ENCODE results near the gene GP2.

Gene GP2

DNA sequence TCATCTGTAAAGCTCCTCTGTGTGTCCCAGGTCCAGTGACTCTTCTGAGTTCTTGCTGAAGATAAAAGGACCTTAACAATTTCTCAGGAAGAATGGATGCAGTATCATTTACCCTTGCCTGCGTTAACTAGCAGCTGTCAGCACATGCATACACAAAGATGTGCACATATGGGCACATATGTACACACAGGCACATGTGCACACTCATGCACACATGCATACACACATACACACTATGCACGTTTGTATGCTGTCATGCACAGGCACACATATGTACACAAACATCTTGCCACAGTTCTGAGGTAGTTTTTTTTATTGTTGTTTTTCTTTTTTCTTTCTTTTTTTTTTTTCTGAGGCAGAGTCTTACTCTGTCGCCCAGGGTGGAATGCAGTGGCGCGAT, 24.9 kb downstream of the GP2 start:
- no peak for DNase-seq

DNA sequence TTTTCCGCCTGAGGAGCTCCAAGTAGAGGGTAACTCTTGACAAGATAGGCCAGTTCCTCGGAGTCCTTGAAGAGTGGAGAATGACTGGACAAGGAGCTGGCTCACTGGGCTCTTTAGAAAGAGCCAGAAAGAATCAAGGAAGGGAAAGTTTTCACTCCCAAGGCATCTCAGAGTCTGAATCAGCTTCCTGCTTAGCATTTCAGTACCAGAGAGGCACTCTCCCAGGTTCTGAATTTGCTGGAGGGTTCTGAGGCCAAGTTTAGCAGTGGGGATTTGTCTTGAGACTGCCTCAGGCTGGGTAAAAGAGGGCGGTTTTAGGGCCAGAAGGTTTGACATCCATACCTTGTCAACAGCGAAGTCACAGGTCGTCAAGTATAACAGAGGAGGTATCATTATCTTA, 25.5 kb downstream of the GP2 start:
- DNase-seq = no peak

DNA sequence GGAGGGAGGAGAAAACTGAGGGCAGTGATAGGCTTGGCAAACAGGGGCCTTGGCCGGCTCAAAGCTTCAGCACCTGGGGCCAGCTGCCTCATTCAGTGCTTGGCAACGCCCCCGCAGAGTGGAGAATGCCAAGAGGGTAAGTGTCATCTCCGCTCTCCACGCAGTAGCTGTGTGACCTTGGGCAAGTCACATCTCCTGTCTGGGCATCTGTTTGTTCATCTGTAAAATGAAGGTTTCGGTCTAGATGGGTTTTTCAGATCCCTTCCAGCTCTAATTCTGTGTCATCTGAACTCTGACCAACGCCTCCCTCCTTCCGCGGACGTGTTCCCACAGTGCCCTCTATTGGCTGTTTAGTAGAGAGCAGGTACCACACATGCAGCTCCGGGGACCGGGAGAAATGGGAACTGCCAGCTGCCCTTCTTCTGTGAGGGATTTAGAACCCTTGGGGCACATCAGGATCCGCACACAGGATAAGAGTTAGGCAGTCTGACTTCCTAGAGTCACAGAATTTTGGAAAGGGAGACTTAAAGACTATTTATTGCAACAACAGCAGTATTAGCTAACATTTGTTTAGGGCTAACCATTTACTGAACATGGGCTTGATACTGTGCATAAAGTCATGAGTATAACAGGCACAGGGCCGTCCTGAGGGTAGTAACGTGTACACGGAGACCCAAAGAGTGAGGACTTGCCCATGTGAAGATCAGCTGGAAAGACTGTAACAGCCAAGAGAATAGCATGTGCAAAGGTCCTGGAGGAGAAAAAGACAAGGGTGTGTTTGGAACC, 26.8 kb downstream of the GP2 start:
- peak; percentile 47 to 72 for DNase-seq

DNA sequence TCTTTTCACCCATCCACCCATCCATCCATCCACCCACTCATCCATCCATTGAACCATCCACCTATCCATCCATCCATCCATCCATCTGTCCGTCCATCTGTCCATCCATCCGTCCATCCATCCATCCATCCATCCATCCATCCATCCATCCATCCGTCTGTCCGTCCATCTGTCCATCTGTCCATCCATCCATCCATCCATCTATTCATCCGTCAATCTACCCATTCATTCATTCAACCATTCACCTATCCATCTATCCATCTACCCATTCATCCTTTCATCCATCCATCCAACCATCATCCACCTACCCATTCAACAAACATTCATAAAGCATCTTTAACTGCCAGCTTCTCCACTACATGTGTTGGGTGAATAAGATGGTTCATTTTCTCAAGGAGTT, 28.9 kb downstream of the GP2 start:
- no peak for DNase-seq

DNA sequence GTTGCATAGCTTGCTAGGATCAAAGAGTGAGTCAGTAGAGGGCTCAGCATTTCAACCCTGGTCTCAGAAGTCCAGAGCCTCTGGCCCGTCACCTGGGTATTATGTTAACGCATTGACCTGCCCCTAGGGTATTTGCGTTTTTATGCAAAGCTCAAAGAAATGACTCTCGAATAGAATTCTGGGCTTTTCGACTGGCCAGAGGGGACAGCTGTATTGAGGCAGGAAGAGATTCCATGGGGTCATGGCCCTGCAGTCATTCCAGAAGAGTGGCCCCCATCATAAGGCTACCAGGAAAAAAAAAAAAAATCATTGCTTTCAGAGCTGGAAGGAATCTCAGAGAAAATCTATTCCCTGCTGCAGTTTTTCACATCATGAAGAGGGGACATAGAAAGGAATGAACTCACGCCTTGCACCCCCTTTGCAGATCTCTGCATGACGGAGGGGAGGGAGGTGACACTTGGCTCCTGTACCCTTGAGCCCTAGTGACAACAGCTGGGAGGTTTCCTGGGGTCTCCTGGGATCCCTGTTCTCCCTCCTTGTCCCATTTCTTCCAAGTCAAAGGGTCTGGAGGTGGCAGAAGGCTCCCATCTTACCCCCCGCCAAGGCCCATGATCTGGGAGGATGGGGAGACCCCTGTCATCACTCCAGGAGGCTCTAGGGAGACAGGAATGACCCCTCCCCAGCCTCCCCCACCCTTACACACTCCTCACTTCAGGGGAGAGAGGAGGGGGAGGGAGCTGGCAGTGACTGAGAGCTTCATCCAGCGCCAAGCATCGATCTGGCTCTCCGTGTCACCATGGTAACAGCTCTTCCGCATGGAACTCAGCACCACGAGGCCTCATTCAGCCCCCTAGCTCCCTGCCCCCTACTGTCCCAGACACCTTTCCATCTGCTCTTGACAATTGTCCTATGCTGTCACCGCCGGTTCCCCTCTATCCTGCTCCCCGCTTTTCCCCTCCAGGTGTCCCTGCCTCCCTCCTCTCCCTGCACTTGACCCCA, 35.8 kb downstream of the GP2 start:
- no peak for DNase-seq

DNA sequence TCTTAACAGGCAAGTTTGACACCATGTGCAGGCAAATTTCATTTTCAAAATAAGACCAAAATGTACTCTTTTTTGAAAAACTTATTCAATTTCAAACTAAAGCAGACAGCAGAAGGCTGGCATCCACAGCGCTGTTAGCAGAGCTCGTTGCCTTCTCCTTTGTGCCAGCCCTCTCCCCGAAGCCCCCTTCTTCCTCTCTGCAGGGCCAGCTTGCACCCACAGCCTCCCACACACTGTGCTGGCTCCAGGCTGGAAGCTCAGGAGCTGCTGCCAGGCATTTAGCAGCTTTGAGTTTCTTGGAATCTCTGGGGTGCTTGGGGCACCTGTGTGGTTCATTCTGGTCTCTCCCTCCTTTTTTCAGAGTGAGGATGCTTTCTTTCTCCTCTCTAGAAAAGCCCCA, 37.7 kb downstream of the GP2 start:
- DNase-seq = no peak

DNA sequence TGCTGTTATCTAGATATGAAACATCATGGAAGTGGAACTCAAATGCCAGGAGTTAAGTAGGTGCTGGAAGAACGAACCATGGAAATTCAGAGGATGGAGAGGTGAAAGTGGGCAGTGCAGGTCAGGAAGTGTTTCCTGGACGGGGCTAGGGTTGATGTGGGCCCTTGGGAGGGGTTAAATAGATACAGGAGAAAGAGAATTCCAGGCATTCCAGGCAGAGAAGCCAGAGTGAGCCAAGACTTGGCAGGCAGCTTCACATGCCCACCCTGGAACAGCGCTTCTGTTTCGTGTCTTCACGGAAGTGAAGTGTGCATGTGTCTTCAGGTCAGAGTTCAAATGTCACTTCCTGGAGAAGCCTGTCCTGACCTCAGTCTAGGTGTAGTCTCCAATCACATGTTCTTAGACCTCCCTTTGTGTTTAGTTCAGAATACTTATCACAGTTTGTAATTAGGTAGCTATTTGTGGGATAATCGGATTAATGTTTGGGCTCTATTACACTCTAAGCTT, 41.3 kb downstream of the GP2 start:
- DNase-seq = no peak

DNA sequence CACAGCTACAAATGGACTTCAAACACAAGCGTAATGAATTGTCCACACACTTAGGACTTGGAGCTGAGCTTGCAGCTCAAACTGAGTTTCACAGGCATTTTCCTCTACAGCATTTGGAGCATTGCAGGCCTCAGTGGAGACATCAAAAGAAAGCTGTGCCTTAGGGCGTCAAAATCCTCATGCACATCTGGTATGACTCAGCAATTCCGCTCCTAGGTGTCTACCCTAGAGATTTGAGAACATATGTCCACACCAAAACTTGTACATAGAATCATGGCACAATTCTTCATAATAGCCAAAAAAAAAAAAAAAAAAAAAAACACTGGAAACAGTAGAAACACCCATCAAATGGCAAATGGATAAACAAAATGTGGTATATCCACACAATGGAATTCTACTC, 47.1 kb downstream of the GP2 start:
- DNase-seq = no peak

DNA sequence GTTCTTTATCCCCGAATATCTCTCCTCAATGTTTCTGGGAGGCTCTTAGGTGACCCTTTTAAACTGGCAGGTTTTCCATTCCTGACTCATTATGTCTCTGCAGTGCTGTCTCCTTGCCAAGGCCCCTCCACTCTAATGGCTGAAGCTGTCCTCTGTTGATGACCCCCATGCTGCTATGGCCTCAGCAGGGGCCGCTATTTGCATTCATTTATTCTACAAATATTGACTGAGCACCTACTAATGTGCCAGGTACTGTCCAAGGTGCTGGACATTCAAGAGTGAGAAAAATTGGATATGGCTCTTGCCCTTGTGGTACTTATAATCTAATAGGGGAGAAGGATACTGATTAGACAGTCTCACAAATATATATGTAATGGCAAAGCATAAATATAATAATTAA, 55.4 kb downstream of the GP2 start:
- DNase-seq = no peak

DNA sequence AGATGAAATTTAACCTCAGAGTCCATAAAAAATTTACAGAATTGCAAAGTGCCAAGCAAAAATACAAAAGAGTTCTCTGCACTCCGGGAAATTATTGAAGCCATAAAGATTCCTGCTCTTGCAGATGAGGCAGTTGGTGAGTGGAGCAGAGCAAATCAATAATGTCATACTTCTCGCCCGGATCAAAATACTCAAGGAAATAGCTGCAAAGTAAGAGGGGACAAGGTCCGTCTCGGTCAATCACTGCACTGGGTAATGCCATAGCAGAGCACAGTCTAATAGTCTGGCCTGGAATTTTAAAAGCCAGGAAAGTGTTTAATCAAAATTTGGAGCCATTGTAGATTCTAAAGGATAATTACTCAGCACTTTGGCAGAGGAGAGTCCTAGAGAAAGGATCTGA, 58.9 kb downstream of the GP2 start:
- no peak for DNase-seq

DNA sequence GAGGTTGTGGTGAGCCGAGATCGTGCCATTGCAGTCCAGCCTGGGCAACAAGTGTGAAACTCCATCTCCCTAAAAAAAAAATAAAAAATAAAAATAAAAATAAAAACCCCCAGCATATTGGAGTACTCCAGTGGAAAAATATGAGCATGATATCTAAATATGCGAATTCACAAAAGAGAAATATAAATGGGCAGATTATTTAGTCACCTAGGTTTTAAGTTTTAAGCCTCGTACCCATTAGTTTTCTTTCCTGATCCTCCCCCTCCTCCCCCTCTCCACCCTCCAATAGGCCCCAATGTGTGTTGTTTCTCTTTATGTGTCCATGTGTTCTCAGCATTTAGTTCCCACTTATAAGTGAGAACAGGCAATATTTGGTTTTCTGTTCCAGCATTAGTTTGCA, 62.3 kb downstream of the GP2 start:
- no peak for DNase-seq

DNA sequence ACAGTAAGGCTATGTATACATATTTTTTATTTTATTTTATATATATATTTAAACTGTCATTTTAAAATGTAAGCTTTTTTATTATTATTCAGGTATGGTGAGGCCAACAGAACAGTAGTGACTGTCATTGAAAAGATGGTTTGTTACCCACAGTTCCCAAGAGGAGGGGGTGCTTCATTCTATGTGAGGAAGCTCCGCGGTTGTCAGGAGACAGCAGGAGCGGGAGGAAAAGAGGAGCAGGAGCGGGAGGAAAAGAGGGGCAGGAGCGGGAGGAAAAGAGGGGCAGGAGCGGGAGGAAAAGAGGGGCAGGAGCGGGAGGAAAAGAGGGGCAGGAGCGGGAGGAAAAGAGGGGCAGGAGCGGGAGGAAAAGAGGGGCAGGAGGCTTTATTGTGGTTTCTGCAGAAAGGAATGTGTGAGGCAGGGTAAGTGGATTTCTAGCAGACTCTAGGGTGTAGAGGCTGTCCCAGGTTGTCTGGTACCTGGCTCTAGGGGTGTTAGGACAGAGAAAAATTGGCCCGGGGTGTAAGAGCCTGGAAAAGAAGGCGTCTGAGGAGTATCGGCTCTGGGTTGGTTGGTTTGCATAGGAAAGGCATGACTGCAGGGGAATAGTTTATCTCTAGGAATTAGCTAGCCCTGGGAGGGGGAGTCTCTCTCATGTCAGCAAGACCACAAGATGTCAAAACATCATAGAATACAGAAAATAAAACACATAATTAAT, 64.0 kb downstream of the GP2 start:
- no peak for DNase-seq

DNA sequence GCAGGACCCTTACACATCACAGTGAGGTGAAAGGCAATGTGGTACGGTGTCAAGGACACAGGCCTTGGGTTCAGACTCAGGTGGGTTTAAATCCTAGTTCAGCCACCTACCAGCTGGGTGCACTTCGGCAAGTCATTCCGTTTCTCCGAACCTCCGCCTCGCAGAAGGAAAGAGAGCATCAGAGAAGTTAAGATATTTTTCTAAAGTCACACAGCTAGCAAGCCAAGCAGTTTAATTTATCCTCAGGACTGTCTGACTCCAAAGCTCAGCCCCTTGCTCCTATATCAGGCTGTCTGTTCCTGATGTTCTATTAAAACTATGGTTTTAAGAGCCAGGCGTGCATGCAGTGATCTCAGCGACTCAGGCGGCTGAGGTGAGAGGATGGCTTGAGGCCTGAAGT, 65.1 kb downstream of the GP2 start:
- no peak for DNase-seq

DNA sequence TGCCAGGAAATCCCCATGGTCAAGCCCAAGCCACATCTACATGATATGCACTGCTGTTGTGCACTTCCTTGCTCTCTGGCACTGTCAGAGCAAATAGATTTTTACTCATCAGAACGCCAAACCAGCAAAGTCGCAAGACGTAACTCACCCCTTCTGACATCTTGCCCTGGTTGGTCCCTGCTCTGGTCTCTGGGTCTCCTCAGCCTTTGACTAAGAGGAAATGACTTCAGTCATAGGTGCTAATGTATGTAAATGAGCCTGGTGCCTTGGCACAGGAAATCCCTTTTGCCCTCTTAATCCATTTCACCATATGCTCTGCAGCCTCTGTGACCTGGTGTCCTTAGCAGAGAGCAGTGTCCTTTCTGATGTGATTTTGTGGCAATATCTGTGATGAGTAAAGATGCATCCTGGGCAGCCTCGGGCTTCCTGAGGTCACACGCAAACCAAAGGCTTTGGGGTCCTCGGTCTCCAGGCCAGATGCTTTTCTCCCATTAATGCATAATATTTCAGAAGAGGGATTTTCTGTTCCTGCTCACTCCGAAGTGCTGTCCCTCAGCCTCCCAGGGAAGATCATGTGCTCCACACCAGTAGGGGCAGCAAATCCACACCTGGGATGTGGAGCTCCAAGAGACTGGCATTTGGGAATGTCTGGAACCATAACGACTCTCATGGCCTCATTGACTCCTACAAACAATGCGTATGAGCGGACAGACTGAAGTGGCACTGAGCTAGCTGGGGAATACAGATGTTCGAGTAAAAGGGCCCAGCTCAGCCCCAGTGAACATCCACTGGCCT, 66.9 kb downstream of the GP2 start:
- DNase-seq = no peak

Measured in inflammatory macrophage treated with lipopolysaccharide for 1 hour (primary cell).